ENCODE measurements around the gene VSX1. TPM values are rescaled to one million over a fixed set of nuclear protein-coding genes. Genes with fewer than 3 reads are reported as not detected.

VSX1 gene
- total RNA-seq, 2 experiments from 2014 or later: not detected

- ATAC-seq (ENCODE audit: poor library complexity) (no peak), DNase-seq (no peak)
- Histone ChIP-seq H3K4me3 (ENCODE audit: low read length) (no peak overlapping the region), H3K36me3 (ENCODE audit: insufficient read depth, low read length) (no peaks in the 10 kb centered on the region), H3K27ac (ENCODE audit: low read depth in 1 of 2, low read length in 2 of 2) (no peak overlapping the region), H3K27me3 (ENCODE audit: control insufficient read depth in 1 of 2, insufficient read depth in 2 of 2, low read length in 2 of 2) (peaks cover 0 to 6% of the 10 kb centered on the region in 2 experiments), H3K9me3 (ENCODE audit: control insufficient read depth in 1 of 2, insufficient read depth in 1 of 2, low read length in 2 of 2) (peaks cover 0 to 4% of the 10 kb centered on the region in 2 experiments), H3K4me1 (ENCODE audit: insufficient read depth, low read length) (peaks cover 3% of the 10 kb centered on the region)
- TF ChIP-seq, protein P1, sequence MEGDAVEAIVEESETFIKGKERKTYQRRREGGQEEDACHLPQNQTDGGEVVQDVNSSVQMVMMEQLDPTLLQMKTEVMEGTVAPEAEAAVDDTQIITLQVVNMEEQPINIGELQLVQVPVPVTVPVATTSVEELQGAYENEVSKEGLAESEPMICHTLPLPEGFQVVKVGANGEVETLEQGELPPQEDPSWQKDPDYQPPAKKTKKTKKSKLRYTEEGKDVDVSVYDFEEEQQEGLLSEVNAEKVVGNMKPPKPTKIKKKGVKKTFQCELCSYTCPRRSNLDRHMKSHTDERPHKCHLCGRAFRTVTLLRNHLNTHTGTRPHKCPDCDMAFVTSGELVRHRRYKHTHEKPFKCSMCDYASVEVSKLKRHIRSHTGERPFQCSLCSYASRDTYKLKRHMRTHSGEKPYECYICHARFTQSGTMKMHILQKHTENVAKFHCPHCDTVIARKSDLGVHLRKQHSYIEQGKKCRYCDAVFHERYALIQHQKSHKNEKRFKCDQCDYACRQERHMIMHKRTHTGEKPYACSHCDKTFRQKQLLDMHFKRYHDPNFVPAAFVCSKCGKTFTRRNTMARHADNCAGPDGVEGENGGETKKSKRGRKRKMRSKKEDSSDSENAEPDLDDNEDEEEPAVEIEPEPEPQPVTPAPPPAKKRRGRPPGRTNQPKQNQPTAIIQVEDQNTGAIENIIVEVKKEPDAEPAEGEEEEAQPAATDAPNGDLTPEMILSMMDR (IDR thresholded peaks at IDR 0.05): no peak
- H3K4me3 Mint-ChIP-seq: no peak overlapping the region
- peaks cover 12% of the 10 kb centered on the region for H3K4me1 Mint-ChIP-seq (ENCODE audit: low read depth)
- H3K36me3 Mint-ChIP-seq (ENCODE audit: low read depth): no peaks in the 10 kb centered on the region
- intact Hi-C loops (cut with DNase I, micrococcal nuclease): no loop called here
- H3K27ac Mint-ChIP-seq: no peak overlapping the region
- CTCF ChIA-PET: no interaction called here
- POLR2A ChIA-PET: no interaction called here
- H3K9me3 Mint-ChIP-seq: no peaks in the 10 kb centered on the region
- peaks cover 32% of the 10 kb centered on the region for H3K27me3 Mint-ChIP-seq
These were observed 21.6 kb upstream of the VSX1 start for GRCh38 chr20:25103526-25103925.

DNA sequence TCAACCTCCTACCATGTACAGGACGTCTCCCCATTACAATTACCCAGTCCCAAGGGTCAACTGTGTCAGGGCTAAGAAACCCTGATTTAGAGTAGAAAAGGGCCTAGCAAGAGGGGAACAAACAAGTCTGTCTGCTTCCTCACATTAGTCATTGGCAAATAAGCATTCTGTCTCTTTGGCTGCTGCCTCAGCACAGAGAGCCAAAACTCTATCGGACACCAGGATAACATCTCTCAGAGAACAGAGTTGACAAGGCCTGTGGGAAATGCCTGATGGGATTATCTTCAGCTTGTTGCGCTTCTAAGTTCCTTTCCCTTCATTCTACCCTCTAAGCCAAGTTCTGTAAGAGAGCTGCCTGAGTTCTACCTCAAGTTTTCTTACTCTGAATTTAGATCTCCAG lies 19.0 kb upstream of the VSX1 start:
- H3K4me1 Mint-ChIP-seq (ENCODE audit: low read depth): peaks cover 12% of the 10 kb centered on the region

GRCh38 chr20:25099601-25100140 lies 17.7 kb upstream of the VSX1 start:
- H3K27me3 Mint-ChIP-seq: peaks cover 6% of the 10 kb centered on the region
- Histone ChIP-seq H3K27ac (ENCODE audit: low read depth in 1 of 2, low read length in 2 of 2) (no peak overlapping the region), H3K36me3 (ENCODE audit: insufficient read depth, low read length) (no peaks in the 10 kb centered on the region), H3K27me3 (ENCODE audit: control insufficient read depth in 1 of 2, insufficient read depth in 2 of 2, low read length in 2 of 2) (peaks cover 0 to 4% of the 10 kb centered on the region in 2 experiments), H3K4me1 (ENCODE audit: insufficient read depth, low read length) (peaks cover 3% of the 10 kb centered on the region), H3K9me3 (ENCODE audit: control insufficient read depth in 1 of 2, insufficient read depth in 1 of 2, low read length in 2 of 2) (peaks cover 0 to 4% of the 10 kb centered on the region in 2 experiments), H3K4me3 (ENCODE audit: low read length) (no peak overlapping the region)
- intact Hi-C loops (cut with DNase I, micrococcal nuclease): no loop called here
- ATAC-seq (ENCODE audit: poor library complexity) (no peak), DNase-seq (no peak)
- TF ChIP-seq, protein P1 (IDR thresholded peaks at IDR 0.05): no peak
- no peaks in the 10 kb centered on the region for H3K36me3 Mint-ChIP-seq (ENCODE audit: low read depth)
- H3K9me3 Mint-ChIP-seq: no peaks in the 10 kb centered on the region
- peaks cover 12% of the 10 kb centered on the region for H3K4me1 Mint-ChIP-seq (ENCODE audit: low read depth)
- ChIA-PET POLR2A (interaction anchor here (2.1 kb wide), 1 partner anchor 9 kb away, joined by 7 read pairs; no protein-coding TSS in a partner anchor), CTCF (no interaction called here)
- H3K27ac Mint-ChIP-seq: no peak overlapping the region
- H3K4me3 Mint-ChIP-seq: no peak overlapping the region

More for the DNA sequence above, 19.0 kb upstream of the VSX1 start:
- no peak overlapping the region for H3K4me3 ChIP-seq (ENCODE audit: low read length)
- Mint-ChIP-seq H3K36me3 (ENCODE audit: low read depth) (no peaks in the 10 kb centered on the region), H3K27me3 (peaks cover 13% of the 10 kb centered on the region), H3K27ac (no peak overlapping the region), H3K4me3 (no peak overlapping the region), H3K9me3 (no peaks in the 10 kb centered on the region)
- DNase-seq (no peak), ATAC-seq (ENCODE audit: poor library complexity) (no peak)
- TF ChIP-seq, protein P1 (IDR thresholded peaks at IDR 0.05): no peak
- H3K36me3 ChIP-seq (ENCODE audit: insufficient read depth, low read length): no peaks in the 10 kb centered on the region
- no peak overlapping the region for H3K27ac ChIP-seq (ENCODE audit: low read depth in 1 of 2, low read length in 2 of 2)
- POLR2A ChIA-PET: no interaction called here
- intact Hi-C loops (cut with DNase I, micrococcal nuclease): no loop called here
- peaks cover 3% of the 10 kb centered on the region for H3K4me1 ChIP-seq (ENCODE audit: insufficient read depth, low read length)
- peaks cover 0 to 4% of the 10 kb centered on the region in 2 experiments for H3K9me3 ChIP-seq (ENCODE audit: control insufficient read depth in 1 of 2, insufficient read depth in 1 of 2, low read length in 2 of 2)
- peaks cover 0 to 6% of the 10 kb centered on the region in 2 experiments for H3K27me3 ChIP-seq (ENCODE audit: control insufficient read depth in 1 of 2, insufficient read depth in 2 of 2, low read length in 2 of 2)
- CTCF ChIA-PET: no interaction called here
